D721Med (cell line): ENCODE results near the gene SLC1A5.

Experiments
- DNase-seq: peaks from one replicate; pipeline ENCODE4 v3.0.0; 2011; ENCODE audit warnings: low spot score; ENCODE audit not compliant: insufficient read length
- FAIRE-seq: peaks from 2 replicates; lab custom pipeline; 2011; peaks lifted over from hg19 to GRCh38; lab: Jason Lieb, UNC
- TF ChIP-seq, protein P1 (sequence below): IDR thresholded peaks from 2 replicates; pipeline ENCODE4 v1.5.1; 2012; ENCODE audit warnings: mild to moderate bottlenecking, control low read depth; ENCODE audit not compliant: insufficient read depth; ENCODE audit errors: missing control alignments

Gene SLC1A5

GRCh38 chr19:46727757-46728156 is 60.6 kb downstream of the SLC1A5 start:
- TF ChIP-seq, protein P1, sequence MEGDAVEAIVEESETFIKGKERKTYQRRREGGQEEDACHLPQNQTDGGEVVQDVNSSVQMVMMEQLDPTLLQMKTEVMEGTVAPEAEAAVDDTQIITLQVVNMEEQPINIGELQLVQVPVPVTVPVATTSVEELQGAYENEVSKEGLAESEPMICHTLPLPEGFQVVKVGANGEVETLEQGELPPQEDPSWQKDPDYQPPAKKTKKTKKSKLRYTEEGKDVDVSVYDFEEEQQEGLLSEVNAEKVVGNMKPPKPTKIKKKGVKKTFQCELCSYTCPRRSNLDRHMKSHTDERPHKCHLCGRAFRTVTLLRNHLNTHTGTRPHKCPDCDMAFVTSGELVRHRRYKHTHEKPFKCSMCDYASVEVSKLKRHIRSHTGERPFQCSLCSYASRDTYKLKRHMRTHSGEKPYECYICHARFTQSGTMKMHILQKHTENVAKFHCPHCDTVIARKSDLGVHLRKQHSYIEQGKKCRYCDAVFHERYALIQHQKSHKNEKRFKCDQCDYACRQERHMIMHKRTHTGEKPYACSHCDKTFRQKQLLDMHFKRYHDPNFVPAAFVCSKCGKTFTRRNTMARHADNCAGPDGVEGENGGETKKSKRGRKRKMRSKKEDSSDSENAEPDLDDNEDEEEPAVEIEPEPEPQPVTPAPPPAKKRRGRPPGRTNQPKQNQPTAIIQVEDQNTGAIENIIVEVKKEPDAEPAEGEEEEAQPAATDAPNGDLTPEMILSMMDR: no peak
- no peak for FAIRE-seq
- DNase-seq: no peak

DNA sequence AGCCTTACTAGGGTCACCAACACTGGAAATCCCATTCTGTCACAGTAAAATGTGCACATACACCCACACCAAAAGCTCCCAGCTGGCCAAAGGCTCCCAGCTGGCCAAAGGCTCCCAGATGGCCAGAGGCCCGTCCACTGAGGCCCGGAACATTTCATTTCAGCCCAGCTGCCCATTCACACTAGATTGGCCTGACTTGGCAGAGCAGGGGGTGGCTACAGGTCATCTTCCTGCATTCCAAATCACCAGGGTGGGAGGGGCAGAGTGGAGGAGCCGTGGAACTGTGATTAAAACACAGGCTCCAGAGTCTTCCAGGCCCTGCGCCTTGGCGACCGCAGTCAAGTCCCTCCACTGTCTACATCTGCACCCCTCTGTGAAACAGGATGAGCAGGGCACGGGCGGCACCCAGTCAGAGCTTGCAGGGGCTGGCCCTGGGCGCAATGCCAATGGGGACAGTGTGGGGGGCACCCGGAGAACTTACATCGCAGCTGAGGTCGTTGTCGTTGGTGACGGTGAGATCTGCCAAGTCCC is 61.4 kb downstream of the SLC1A5 start:
- no peak for FAIRE-seq
- TF ChIP-seq, protein P1: no peak
- no peak for DNase-seq

GRCh38 chr19:46726551-46726950 is 61.8 kb downstream of the SLC1A5 start:
- TF ChIP-seq, protein P1: no peak
- FAIRE-seq (no peak), DNase-seq (no peak)

DNA sequence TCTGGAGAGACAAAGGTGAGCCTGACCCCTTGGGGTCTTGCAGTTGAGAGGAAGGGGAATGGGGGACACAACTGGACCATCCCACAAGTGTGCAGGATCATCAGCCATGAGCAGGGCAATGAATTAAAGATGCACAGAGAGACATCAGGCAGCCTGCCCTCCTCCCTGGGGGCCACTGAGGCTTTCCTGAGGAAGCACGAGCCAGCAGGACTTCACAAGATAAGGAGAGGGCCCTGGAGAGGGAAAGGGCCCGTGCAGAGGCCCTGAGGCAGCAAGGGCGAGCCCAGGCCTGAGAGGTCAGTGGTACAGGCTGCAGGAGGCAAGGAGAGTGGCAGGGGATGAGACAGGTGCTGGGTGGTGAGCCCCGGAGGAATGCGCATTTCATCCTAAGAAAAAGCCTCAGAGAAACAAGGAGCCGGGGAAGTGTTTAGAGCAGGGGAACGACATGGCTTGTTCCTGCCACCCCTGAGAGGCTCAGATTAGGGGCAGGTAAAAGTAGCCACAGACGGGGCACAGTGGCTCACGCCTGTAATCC is 62.5 kb downstream of the SLC1A5 start:
- FAIRE-seq (no peak), DNase-seq (no peak)
- TF ChIP-seq, protein P1: no peak

- DNase-seq: no peak
- TF ChIP-seq, protein P1: no peak
- FAIRE-seq: no peak
Observed at GRCh38 chr19:46725036-46725820, 63.2 kb downstream of the SLC1A5 start.
